ENCODE measurements around the gene SDC4.

- TF ChIP-seq CTCF (conservative IDR thresholded peaks at IDR 0.05) (no peak), ZFX (IDR thresholded peaks at IDR 0.05) (no peak)
Measured at GRCh38 chr20:45366192-45366591, 18.0 kb upstream of the SDC4 start.

All from C4-2B (cell line).